GM18511 (cell line): Measurements from ENCODE around the gene STRN4.
"Not testable (repeated sequence)": the region's sequence is repeated elsewhere in the genome, so short reads cannot be mapped to it uniquely, and the experiment has no call there.

ENCODE experiments used
- ATAC-seq: cut with Tn5 transposase; IDR thresholded peaks from one replicate; pipeline ENCODE4 v1.9.1; 2021; ENCODE audit warnings: mild to moderate bottlenecking, moderate library complexity; ENCODE audit not compliant: unreplicated experiment

STRN4 gene

DNA sequence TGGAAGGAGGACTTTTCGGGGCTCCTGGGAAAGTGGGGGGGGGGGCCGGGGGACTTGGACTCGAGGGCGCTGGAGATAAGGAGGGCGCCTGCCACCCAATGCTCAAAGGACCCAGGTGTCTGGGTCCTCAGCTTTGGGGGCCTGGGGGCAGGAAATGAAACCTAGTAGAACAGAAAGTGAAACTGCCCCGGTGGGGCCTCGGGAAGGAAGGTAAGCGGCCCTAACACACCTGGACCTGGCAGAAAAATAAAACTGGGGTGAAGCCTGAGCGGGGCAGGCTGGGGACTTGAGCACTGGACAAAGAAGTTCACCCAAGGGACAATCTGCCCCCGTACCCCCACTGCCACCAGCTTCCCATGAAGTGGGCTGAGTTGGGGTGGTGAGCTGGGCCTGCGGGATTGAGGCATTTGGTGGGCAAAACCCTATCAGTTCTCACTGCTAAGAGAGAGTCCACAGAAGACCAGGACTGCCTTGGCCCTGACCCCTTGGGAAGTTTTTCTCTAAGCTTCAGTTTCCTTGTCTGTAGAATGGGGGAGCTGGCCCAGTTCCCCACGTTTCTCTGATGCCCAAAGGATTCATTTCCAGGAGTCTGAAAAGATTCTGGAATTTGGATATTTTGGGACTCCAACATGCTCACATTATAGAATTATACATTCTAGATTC, 31.7 kb downstream of the STRN4 start:
- ATAC-seq: no peak

DNA sequence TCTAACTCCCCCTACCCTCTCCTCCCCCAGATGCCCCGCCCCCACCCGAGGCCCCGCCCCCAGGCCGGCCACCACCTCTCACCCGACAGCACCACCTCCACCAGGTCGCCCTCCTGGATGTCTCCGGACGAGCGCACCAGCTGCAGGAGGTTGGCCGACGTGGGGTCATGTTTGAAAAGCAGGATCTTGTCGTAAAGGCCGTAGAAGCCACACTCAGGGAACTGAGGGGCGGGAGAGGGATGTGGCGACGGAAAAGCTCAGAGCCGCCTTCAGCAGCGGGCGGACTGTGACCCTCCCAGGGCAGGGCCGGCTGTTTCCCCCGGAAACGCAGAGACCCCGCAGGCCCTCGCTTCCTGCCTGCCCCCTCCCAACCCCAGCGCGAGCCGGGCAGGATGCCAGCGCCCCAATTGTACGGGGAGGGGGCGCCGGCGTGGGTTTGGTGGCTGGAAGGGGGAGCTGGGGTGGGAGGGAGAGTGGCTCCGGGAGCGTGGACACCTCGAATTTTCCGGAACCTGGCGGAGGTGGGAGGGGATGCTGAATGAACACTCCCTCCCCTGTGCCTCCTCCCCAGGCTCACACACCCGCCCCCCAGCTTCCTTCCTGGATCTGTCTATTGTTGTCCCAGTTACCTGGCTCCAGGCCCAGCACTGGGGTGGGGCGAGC, 32.3 kb downstream of the STRN4 start:
- ATAC-seq: no peak

DNA sequence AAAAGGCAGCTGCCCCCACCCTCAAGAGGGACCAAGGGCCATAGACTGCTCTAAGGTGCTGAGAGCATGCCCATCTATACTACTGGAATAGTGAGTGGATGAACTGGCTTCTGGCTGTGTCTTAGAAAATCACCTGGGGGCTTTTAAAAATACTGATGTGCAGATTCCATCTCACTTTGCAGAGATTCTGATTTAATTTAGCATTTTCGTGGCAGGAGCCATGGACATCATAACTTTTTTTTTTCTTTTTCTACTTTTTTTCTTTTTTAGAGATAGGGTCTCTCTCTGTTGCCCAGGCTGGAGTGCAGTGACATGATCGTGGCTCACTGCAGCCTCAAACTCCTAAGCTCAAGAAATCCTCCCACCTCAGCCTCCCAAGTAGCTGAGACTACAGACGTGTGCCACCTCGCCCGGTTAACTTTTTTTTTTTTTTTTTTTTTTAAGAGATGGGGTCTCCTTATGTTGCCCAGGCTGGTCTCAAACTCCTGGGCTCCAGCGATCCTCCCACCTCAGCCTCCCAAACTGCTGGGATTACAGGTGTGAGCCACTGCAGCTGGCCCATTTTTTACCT, 33.4 kb downstream of the STRN4 start:
- not testable (repeated sequence) for ATAC-seq

DNA sequence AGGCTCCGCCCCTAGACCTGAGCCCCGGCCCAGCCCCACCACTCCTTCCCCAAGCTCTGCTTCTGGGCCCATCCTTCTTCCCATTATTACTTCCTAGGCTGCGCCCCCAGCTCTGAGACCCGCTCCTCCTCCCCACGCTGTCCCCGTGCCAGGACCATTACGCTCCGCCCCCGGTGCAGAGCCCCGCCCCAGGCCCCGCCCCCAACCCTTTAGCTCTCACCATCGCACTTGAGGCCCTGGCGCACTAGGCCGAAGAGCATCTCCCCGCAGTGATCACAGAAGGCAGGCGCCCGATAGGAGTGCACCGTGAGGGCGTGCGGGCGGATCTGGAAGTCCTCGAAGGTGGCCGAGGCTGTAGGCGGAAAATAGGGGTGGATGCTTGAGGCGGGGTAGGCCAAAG, 35.6 kb downstream of the STRN4 start:
- no peak for ATAC-seq

DNA sequence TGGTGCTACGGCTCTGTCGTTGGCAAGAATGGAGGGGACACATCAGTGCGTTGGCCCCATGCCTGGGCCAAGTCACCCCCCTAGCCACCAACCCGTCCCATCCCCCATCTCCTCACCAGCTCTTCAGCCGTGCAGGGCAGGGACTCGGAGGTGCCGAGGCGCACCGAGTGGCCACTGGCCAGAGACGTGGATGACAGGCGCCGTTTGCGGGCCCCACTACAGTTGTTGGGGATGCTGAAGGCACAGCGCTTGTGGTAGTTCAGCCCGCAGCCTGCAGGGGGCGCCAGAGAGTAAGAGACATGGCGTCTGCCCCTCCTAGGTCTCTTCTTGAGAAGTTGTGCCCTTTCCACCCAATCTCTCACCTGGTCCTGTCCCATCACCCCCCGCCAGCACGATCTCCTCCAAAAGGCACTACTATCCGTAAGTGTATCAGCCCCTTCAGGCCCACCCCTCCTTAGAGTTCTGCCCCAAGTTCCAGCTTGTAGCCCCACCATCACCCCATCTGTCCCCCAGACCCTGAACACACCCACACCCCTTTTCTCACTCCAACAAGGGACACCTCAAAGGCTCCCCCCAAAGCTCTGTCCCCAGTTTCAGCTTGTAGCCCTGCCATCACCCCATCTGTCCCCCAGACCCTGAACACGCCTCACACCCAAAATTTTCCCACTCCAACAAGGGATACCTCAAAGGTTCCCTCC, 41.7 kb downstream of the STRN4 start:
- no peak for ATAC-seq

DNA sequence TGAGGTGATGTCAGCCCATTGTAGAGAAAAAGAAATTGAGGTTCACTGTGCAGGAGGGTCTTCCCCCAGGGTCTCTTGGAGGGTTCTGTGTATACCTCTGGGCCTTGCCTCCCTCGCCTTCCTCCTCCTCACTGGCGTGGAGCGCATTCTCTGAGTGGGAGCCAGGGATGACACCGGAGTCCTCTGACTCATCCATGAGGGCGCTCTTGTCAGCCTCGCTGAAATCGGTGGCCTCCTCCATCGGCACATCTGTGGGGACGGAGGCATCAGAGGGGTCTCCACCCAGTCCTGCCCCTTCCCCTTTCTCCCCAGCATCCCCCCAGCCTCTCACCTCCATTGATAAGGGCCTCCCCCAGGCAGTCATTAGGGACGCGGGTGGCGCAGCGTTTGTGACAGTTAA, 45.5 kb downstream of the STRN4 start:
- ATAC-seq: no peak

DNA sequence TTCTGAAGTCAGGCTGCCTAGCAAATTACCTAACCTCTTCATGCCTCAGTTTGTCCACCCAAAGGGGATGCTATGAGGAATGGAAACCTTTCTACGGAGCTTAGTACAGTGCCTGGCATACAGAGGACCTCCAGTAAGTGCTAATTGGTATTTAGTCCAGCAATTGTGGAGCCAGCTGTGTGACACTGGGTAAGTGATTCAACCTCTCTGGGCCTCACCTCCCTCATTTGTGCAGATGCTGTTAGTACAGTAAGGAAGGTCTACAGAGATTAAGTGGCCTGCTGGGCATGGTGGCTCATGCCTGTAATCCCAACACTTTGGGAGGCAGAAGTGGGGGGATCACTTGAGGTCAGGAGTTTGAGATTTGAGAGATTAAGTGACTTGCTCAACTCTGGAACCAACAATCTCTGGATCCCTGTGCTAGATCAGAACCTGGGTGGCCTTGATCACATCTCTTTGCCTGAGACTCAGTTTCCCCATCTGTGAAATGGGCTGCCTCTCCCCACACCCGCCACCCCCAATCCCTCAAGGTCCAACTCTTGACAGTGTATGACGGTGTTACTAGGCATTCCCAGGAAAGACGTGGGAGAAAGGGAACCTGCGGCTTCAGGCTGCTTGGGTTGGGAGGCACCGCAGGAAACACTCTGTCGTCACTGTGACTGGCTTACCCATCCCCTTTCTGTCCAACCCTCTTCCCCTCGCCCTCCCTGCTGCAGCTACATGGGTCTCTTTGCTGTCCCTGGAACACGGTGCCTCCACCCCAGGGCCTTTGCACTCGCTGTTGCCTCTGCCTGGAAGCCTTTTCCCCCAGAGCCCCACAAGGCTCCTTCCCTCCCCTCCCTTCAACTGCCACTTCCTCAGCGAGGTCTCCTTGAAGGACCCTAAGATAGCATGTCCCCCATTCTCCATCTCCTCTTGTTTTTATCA, 47.6 kb downstream of the STRN4 start:
- ATAC-seq: no peak

DNA sequence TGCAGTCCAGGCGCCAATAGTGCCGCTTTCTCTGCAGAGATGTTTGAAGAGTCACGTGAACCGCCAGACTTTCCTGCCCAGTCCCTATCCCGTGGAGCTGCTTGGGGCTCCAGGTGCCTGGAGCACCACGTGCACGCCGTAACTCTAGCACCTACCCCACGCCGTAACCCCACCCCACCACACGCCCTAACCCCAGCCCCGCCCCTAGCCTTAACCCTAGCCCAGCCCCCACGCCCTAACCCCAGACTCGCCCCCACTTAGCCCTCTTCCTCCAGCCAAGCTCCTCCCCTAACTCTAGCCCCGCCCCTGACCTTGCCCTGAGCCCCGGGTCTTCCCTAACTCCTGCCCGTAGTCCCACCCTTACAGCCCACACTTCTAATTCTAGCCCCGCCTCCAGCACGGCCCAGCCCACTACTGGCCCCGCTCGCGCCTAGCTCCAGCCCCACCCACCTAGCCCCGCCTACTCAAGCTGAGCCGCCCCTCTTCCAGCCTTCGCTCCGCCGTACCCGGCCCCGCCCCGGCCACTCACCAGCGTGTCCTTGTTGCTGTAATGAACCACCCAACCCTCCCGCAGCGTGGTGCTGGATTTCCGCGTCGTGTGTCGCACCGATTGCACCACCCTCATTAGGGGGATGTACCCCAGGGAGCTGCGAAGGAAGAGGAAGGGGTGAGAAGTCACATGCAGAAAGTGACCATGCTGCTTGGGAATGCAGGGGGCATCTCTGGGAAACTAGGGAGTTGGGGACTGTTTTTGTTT, 48.9 kb downstream of the STRN4 start:
- no peak for ATAC-seq

DNA sequence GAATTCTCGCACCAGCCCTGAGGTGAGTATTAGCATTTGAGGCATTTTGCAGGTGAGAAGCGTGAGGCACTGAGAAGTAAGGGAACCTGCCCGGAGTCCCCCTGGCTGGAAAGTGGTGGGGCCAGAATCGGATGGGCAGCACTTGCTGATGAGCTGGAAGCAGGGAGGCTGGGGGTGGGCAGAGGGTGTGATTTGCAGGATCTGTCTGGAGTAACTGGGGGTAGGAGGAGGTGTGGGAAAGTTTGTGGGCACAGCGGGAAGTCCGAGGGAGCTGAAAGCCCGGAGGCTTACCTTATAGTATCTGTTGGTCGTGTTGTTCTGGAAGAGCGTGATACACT, 49.4 kb downstream of the STRN4 start:
- ATAC-seq: no peak

DNA sequence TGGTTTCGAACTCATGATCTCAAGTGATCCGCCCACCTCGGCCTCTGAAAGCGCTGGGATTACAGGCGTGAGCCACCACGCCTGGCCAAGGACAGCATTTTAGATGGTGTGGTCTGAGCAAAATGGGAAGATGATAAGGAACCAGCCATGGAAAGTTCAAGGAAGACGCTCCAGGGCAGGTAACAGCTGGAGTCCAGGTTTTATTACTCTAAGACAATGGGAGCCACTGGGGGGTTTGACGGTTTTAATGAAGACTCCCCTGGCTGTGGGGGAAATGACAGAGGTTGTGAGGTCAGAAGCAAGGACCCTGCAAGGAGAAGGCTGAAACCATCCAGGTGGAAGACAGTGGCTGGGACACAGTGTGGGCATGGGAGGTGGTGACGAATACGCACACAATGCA, 50.2 kb downstream of the STRN4 start:
- ATAC-seq: no peak

DNA sequence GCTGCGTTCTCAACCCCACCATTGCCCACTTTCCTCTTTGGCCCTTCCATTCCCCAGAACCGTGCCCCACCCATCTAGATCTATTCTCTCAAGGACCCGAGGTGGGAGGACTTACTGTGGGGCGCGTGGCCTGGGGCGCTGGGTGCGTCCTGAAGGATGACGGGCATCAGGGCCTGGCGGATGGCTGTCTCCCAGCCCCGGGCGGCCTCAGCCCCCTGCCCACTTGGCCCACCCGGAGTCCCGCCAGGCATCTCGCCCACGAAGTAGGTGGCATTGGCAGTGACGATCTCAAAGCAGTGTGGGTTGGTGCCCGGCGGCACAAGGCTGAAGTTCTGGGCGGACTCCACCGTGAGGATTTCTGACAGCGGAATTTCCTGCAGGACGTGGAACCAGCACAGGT, 52.5 kb downstream of the STRN4 start:
- ATAC-seq: no peak

DNA sequence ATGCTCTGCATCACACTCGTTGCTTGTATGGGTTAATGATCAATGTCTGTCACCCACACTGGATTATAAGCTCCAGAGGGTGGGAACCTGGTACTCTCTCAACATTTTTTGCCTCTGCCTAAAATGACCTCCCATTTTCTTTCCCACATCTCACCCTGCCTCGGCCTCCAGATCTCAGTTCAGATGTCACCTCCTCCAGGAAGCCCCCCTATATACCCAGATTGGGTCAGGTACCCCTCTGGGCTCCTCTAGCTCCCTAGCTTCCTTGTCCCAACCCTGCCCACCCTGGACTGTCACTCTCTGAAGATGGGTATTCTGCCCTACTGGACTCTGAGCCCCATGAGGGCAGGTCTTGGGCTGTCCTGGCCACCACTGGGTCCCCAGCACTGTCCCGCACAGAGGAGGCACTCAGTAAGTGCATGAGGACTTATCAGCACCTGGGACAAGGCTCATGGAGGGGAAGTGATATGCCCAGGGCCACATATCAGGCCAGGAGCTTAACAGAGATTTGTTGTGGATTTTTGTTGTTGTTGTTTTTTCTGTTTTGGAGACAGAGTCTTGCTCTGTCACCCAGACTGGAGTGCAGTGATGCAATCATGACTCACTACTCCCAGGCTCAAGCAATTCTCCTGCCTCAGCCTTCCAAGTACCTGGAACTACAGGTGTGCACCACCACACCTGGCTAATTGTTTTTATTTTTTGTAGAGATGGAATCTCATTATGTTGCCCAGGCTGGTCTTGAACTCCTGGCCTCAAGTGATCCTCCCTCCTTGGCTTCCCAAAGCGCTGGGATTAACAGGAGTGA, 53.1 kb downstream of the STRN4 start:
- no peak for ATAC-seq

DNA sequence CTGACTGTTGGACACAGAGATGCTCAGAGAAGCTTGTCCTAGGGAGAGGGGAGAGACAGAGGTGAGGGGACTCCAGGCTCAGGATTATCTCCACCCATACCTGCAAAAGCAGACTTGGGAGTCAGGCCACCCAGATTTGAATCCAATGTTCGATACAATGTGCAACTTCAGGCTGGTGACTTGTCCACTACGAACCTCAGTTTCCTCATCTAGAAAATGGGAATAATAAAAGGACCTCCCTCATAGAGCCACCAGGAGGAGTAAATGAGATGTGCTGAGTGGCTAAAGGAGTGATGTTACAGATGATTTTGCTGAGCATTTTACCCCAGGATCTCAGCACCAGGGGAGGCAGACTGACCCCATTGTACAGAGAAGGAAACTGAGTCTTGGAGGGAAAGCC, 54.3 kb downstream of the STRN4 start:
- ATAC-seq: no peak

DNA sequence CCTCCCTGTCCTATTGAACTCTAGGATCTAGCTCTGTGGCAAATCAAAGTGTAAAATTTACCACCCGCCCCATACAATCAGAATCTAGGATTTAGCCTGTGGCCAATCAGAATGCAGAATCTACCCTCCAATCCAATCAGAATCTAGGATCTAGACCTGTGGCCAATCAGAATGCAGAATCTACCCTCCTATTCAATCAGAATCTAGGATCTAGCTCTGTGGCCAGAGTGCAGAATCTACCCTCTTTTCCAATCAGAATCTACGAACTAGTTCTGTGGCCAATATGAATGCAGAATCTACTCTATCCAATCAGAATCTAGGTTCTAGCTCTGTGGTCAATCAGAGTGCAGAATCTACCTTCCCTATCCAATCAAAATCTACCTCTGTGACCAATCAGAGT, 55.1 kb downstream of the STRN4 start:
- ATAC-seq: no peak

DNA sequence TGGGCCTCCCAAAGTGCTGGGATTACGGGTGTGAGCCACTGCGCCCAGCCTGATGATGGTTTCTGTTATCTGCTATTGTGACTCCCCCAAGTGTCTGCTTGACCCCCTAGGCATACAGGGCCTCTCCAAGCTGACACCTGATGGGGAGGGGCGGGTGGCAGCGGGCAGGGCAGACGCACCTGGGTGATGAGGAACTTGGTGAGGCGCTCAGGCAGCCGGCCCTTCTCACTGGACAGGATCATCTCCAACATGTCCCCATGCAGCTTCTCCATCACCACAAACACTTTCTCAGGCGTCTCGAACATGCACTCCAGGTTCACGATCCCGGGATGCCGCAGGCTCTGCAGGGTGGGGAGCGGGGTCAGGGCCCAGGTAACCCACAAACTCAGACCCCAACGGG, 56.9 kb downstream of the STRN4 start:
- ATAC-seq: no peak

DNA sequence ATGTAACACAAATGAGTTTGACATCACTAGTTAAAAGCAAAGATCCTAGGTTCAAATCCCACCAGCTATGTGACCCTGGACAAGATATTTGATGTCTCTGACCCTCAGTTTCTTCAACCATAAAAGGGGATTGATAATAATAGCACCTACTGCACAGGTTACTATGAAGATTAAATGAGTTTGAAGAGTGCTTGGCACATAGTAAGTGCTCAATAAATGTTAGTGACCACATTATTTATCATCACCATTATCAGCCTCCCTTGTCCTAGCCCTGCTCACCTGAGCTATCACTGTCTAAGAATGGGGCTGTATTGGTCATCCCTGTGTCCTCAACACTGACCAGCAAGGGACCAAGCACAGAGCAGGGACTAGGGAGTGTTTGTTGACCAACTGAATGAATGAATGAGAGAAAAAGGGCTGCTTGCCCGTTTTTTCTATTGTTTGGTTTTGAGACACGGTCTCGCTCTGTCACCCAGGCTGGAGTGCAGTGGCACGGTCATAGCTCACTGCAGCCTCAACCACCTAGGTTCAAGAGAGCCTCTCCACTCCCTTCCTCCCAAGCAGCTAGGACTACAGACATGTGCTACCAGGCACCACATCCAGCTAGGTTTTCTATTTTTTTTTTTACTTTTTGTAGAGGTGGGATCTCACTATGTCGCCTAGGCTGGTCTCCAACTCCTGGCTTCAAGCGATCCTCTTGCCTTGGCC, 58.7 kb downstream of the STRN4 start:
- ATAC-seq: no peak

DNA sequence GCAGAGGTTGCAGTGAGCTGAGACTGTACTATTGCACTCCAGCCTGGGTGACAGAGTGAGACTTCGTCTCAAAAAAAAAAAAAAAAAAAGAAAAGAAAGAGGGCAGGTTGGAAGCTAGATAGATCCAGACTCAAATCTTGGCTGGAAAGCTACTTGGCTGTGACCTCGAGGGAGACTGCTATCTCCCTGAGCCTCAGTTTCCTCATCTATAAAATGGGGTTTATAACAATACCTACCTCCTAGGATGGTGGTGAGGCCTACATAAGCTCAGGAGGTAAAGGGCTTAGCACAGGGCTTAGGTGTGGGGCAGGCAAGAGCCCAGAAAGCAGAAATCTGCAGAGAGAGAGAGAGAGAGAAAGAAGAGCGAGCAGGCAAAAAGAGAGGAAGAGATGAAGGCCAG, 61.1 kb downstream of the STRN4 start:
- ATAC-seq: no peak

DNA sequence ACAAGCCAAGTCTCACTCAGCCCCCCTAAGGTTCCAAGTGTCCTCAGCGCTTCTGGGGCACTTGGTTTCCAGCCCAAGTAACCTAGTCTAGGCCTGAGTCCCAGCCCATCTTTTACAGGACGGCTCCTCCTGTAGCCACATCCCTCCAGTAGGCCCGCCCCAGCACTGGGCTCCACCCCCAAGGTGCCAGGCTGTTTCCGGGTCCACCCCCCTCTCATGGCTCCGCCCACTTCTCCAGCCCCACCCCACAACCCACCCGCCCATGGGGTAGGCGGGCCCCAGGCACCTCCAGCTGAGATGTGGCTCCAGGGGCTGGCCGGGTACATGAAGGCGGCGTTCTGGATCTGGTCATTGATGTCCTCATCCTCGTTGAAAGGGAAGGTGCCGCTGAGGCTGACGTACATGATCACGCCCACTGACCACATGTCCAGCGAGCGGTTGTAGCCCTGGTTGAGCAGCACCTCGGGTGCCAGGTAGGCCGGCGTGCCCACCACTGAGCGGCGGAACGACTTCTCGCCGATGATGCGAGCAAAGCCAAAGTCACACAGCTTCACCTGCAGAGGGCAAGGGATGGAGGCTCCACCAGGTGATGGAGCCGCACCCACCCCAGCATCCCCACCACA, 68.0 kb downstream of the STRN4 start:
- no peak for ATAC-seq
